Sigmoid colon (tissue), 7 donors: ENCODE data around the gene DPP3. TPM values are rescaled to one million over a fixed set of nuclear protein-coding genes. Genes with fewer than 3 reads are reported as not detected.

ENCODE experiments used
- DNase-seq: peaks from one replicate; pipeline ENCODE4 v3.0.0-alpha.2; 2019
- H3K27ac ChIP-seq, 4 donors: fragments of 200-600 bp; sonication (generic); one replicate each; pipeline ENCODE4 v1.5.1; 2016 to 2019; ENCODE audit warnings: mild to moderate bottlenecking in 1 of 4
- H3K27me3 ChIP-seq, 3 donors: fragments of 200-600 bp; sonication (generic); one replicate each; pipeline ENCODE4 v1.5.1; 2019; ENCODE audit warnings: mild to moderate bottlenecking in 1 of 3
- H3K36me3 ChIP-seq, 4 donors: fragments of 200-600 bp; sonication (generic); one replicate each; pipeline ENCODE4 v1.5.1; 2016 to 2019
- H3K4me1 ChIP-seq, 4 donors: fragments of 200-600 bp; sonication (generic); one replicate each; pipeline ENCODE4 v1.5.1; 2017 to 2019
- H3K4me3 ChIP-seq, 4 donors: fragments of 200-600 bp; sonication (generic); one replicate each; pipeline ENCODE4 v1.5.1; 2017 to 2019; ENCODE audit warnings: mild to moderate bottlenecking in 2 of 4, moderate library complexity in 1 of 4
- H3K9me3 ChIP-seq, 4 donors: fragments of 200-600 bp in 3 of 4; sonication (generic) in 3 of 4; one replicate each; pipeline versions ENCODE4 v1.5.1 to v1.6.1; 2013 to 2019
- CTCF ChIP-seq, 4 experiments: fragments of 450-650 bp in 3 of 4; fragments of 200-600 bp in 1 of 4; IDR thresholded peaks; one replicate each; pipeline ENCODE4 v1.5.1; 2016 to 2019; ENCODE audit warnings: antibody characterized with exemption in 4 of 4, mild to moderate bottlenecking in 3 of 4, moderate library complexity in 2 of 4
- EP300 ChIP-seq, 4 donors: sonication (generic); formaldehyde crosslinking; IDR thresholded peaks; one replicate each; pipeline ENCODE4 v1.6.1; 2017; ENCODE audit warnings: antibody characterized with exemption in 4 of 4
- POLR2A ChIP-seq, 2 donors: fragments of 450-650 bp; IDR thresholded peaks; one replicate each; pipeline ENCODE4 v1.6.1; 2016; ENCODE audit warnings: antibody characterized with exemption in 2 of 2, mild to moderate bottlenecking in 2 of 2, moderate library complexity in 2 of 2
- POLR2AphosphoS5 ChIP-seq, 4 donors: sonication (generic); formaldehyde crosslinking; IDR thresholded peaks; one replicate each; pipeline ENCODE4 v1.6.1; 2017; ENCODE audit warnings: antibody characterized with exemption in 4 of 4
- WGBS, 2 donors: extraction: QIAGEN DNeasy Blood & Tissue Kit; methylation state at CpG; one replicate each; pipeline ENCODE4 v1.1.7; 2013; 5-methylcytosine and 5-hydroxymethylcytosine counted together
- intact Hi-C: fragments of 100-400 bp; cut with DNase I; formaldehyde crosslinking; loops from one replicate; pipeline ENCODE4 v1.15.1; 2023
- polyA plus RNA-seq, 3 donors: library from polyadenylated mRNA; stranded (reverse); fragments of 200-250 nt; gene quantifications; one replicate each; pipeline ENCODE4 v1.2.3, GENCODE V29; 2013
- total RNA-seq, 4 donors: library from RNA; depleted of rRNA; stranded (reverse); fragments of >200 nt; gene quantifications; one replicate each; pipeline ENCODE4 v1.1.0, GENCODE V29; 2016
- donor health status: healthy with polysubstance abuse.
- donor health status: Bipolar disorder and iron deficiency.
- donor health status: healthy.

Gene DPP3
- total and polyA plus RNA-seq, 7 donors, result 5.1 to 86.5 (median 15.5) TPM

GRCh38 chr11:66484806-66485380 lies 4.7 kb downstream of the DPP3 start:
- Histone ChIP-seq H3K4me3 (no peak overlapping the region), H3K9me3 (no peaks in the 10 kb centered on the region), H3K36me3 (peaks cover 0 to 53% (median 3%) of the 10 kb centered on the region in 4 donors), H3K27me3 (no peaks in the 10 kb centered on the region), H3K4me1 (peaks cover 0 to 9% (median 4%) of the 10 kb centered on the region in 4 donors), H3K27ac (no peak overlapping the region)
- DNase-seq, result no peak
- intact Hi-C loops, result no loop called here
- WGBS, 2 donors, result 86 to 88% methylated on average over 7 of the region's 7 CpGs
- TF ChIP-seq CTCF (IDR thresholded peaks at IDR 0.05) (no peak), POLR2AphosphoS5 (IDR thresholded peaks at IDR 0.05) (no peak), EP300 (IDR thresholded peaks at IDR 0.05) (no peak), POLR2A (IDR thresholded peaks at IDR 0.05) (no peak)

GRCh38 chr11:66488957-66489356 lies 8.7 kb downstream of the DPP3 start:
- intact Hi-C loops, result no loop called here
- Histone ChIP-seq H3K36me3 (peaks cover 0 to 74% (median 9%) of the 10 kb centered on the region in 4 donors), H3K4me3 (no peak overlapping the region), H3K4me1 (no peaks in the 10 kb centered on the region), H3K27me3 (no peaks in the 10 kb centered on the region), H3K27ac (no peak overlapping the region), H3K9me3 (no peaks in the 10 kb centered on the region)
- TF ChIP-seq POLR2AphosphoS5 (IDR thresholded peaks at IDR 0.05), result no peak
- no peak for TF ChIP-seq POLR2A (IDR thresholded peaks at IDR 0.05)
- TF ChIP-seq CTCF (IDR thresholded peaks at IDR 0.05), result no peak
- WGBS, 2 donors, result 89 to 92% methylated on average over 10 of the region's 10 CpGs
- no peak for DNase-seq

GRCh38 chr11:66489636-66490035 lies 9.4 kb downstream of the DPP3 start:
- no peak for TF ChIP-seq EP300 (IDR thresholded peaks at IDR 0.05)
- TF ChIP-seq POLR2AphosphoS5 (IDR thresholded peaks at IDR 0.05), result no peak
- no peak for TF ChIP-seq POLR2A (IDR thresholded peaks at IDR 0.05)
- TF ChIP-seq CTCF (IDR thresholded peaks at IDR 0.05), result no peak
- Histone ChIP-seq H3K36me3 (peaks cover 0 to 67% (median 9%) of the 10 kb centered on the region in 4 donors), H3K4me3 (no peak overlapping the region), H3K27ac (no peak overlapping the region), H3K27me3 (no peaks in the 10 kb centered on the region), H3K4me1 (no peaks in the 10 kb centered on the region), H3K9me3 (no peaks in the 10 kb centered on the region)
- DNase-seq, result no peak
- intact Hi-C loops, result no loop called here
- 93 to 94% methylated on average over 7 of the region's 7 CpGs for WGBS, 2 donors

GRCh38 chr11:66491315-66491935 lies 11.2 kb downstream of the DPP3 start:
- no peak for DNase-seq
- peaks cover 0 to 65% (median 9%) of the 10 kb centered on the region in 4 donors for H3K36me3 ChIP-seq

More at GRCh38 chr11:66491315-66491935, 11.2 kb downstream of the DPP3 start:
- Histone ChIP-seq H3K9me3 (no peaks in the 10 kb centered on the region), H3K27ac (no peak overlapping the region), H3K4me3 (no peak overlapping the region), H3K4me1 (no peaks in the 10 kb centered on the region), H3K27me3 (no peaks in the 10 kb centered on the region)
- TF ChIP-seq POLR2AphosphoS5 (IDR thresholded peaks at IDR 0.05), result no peak
- no peak for TF ChIP-seq EP300 (IDR thresholded peaks at IDR 0.05)
- no peak for TF ChIP-seq POLR2A (IDR thresholded peaks at IDR 0.05)
- peak in 1 of 4 experiments; percentile 19 for TF ChIP-seq CTCF (IDR thresholded peaks at IDR 0.05)
- WGBS, 2 donors, result 81 to 85% methylated on average over 20 of the region's 20 CpGs
- intact Hi-C loops, result no loop called here
